Measurements from ENCODE around the gene C9orf85. TPM values are rescaled to one million over a fixed set of nuclear protein-coding genes. Genes with fewer than 3 reads are reported as not detected.
"Not testable (repeated sequence)": the region's sequence is repeated elsewhere in the genome, so short reads cannot be mapped to it uniquely, and the experiment has no call there.

C9orf85 gene
- total RNA-seq, 1 donor = 11.2 TPM

DNA sequence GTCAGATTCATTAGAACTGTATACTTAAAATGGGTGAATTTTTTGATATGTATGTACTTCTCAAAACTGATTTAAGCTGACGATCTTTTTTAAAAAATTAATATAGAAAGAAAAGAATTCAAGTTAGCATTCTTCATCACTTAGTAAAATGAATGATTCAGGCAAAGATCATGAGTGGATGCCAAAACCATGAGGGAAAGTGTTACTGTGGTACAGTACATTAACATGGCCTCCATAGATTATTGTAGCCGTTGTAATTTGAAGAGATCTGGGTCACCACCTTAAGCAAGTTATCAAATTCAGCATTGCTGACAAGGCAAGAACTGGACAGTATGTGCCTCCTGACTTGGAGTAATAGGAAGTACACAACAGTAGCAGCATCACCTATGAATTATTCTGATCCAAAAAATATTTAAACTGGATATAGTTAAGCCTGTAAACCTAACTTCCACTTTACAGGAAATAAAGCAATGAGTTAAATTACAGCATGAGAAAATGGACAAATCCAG, 29.7 kb downstream of the C9orf85 start:
- Histone ChIP-seq H3K27ac (ENCODE audit: low read depth, low read length) (peak overlapping the region; percentile 71), H3K4me2 (ENCODE audit: insufficient read depth, low read length) (peak overlapping the region; percentile 35), H3K36me3 (ENCODE audit: insufficient read depth, low read length) (no peaks in the 10 kb centered on the region), H4K20me1 (ENCODE audit: insufficient read depth, low read length) (no peaks in the 10 kb centered on the region), H2AFZ (ENCODE audit: low read length) (no peak overlapping the region), H3K4me3 (ENCODE audit: insufficient read depth, low read length) (no peak overlapping the region), H3K4me1 (ENCODE audit: insufficient read depth, low read length) (peaks cover 40% of the 10 kb centered on the region), H3K9me3 (ENCODE audit: low read depth, low read length) (no peaks in the 10 kb centered on the region), H3K79me2 (ENCODE audit: insufficient read depth, low read length) (peaks cover 38% of the 10 kb centered on the region), H3K27me3 (ENCODE audit: insufficient read depth, low read length) (no peaks in the 10 kb centered on the region)
- no peak for TF ChIP-seq CTCF (IDR thresholded peaks at IDR 0.05; ENCODE audit: extremely low read depth, low read depth, low read length)
- peak; percentile 43 for DNase-seq (ENCODE audit: insufficient read length, low spot score, missing footprints)

GRCh38 chr9:71941998-71942567, 30.6 kb downstream of the C9orf85 start:
- H2AFZ ChIP-seq (ENCODE audit: low read length) = no peak overlapping the region
- H3K79me2 ChIP-seq (ENCODE audit: insufficient read depth, low read length) = peaks cover 32% of the 10 kb centered on the region
- DNase-seq (ENCODE audit: insufficient read length, low spot score, missing footprints) = no peak
- no peak overlapping the region for H3K27ac ChIP-seq (ENCODE audit: low read depth, low read length)
- peaks cover 34% of the 10 kb centered on the region for H3K4me1 ChIP-seq (ENCODE audit: insufficient read depth, low read length)
- no peak overlapping the region for H3K4me3 ChIP-seq (ENCODE audit: insufficient read depth, low read length)
- no peaks in the 10 kb centered on the region for H4K20me1 ChIP-seq (ENCODE audit: insufficient read depth, low read length)
- no peaks in the 10 kb centered on the region for H3K9me3 ChIP-seq (ENCODE audit: low read depth, low read length)
- H3K4me2 ChIP-seq (ENCODE audit: insufficient read depth, low read length) = no peak overlapping the region
- no peaks in the 10 kb centered on the region for H3K36me3 ChIP-seq (ENCODE audit: insufficient read depth, low read length)
- TF ChIP-seq CTCF (IDR thresholded peaks at IDR 0.05; ENCODE audit: extremely low read depth, low read depth, low read length) = no peak
- no peaks in the 10 kb centered on the region for H3K27me3 ChIP-seq (ENCODE audit: insufficient read depth, low read length)

GRCh38 chr9:71944754-71945375, 33.4 kb downstream of the C9orf85 start:
- peak; percentile 44 for DNase-seq (ENCODE audit: insufficient read length, low spot score, missing footprints)
- no peak overlapping the region for H2AFZ ChIP-seq (ENCODE audit: low read length)
- H3K36me3 ChIP-seq (ENCODE audit: insufficient read depth, low read length) = peaks cover 4% of the 10 kb centered on the region
- peaks cover 22% of the 10 kb centered on the region for H3K79me2 ChIP-seq (ENCODE audit: insufficient read depth, low read length)
- no peak overlapping the region for H3K4me2 ChIP-seq (ENCODE audit: insufficient read depth, low read length)
- H3K4me3 ChIP-seq (ENCODE audit: insufficient read depth, low read length) = no peak overlapping the region
- H3K9me3 ChIP-seq (ENCODE audit: low read depth, low read length) = no peaks in the 10 kb centered on the region
- TF ChIP-seq CTCF (IDR thresholded peaks at IDR 0.05; ENCODE audit: extremely low read depth, low read depth, low read length) = no peak
- no peak overlapping the region for H3K27ac ChIP-seq (ENCODE audit: low read depth, low read length)
- H4K20me1 ChIP-seq (ENCODE audit: insufficient read depth, low read length) = no peaks in the 10 kb centered on the region
- H3K27me3 ChIP-seq (ENCODE audit: insufficient read depth, low read length) = no peaks in the 10 kb centered on the region
- peaks cover 23% of the 10 kb centered on the region for H3K4me1 ChIP-seq (ENCODE audit: insufficient read depth, low read length)

DNA sequence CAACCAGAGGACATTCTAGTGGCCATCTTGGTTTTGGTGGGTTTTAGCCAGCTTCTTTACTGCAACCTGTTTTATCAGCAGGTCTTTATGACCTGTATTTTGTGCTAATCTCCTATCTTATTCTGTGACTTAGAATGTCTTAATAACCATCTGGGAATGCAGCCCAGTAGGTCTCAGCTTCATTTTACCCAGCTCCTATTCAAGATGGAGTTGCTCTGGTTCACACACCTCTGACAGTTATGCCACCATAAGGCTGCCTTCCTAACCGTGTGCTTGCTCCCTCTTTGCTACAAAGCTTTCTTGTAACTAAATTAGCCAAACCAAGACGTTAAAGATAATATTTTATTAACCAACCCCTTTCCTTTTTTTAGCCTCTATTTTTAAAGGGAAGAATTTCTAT, 43.2 kb downstream of the C9orf85 start:
- H2AFZ ChIP-seq (ENCODE audit: low read length) = not testable (repeated sequence)

More for the DNA sequence above, 43.2 kb downstream of the C9orf85 start:
- H3K4me3 ChIP-seq (ENCODE audit: insufficient read depth, low read length); H3K79me2 ChIP-seq (ENCODE audit: insufficient read depth, low read length); H3K9me3 ChIP-seq (ENCODE audit: low read depth, low read length); H3K27ac ChIP-seq (ENCODE audit: low read depth, low read length); H3K4me1 ChIP-seq (ENCODE audit: insufficient read depth, low read length); DNase-seq (ENCODE audit: insufficient read length, low spot score, missing footprints); H3K27me3 ChIP-seq (ENCODE audit: insufficient read depth, low read length); H3K4me2 ChIP-seq (ENCODE audit: insufficient read depth, low read length); H4K20me1 ChIP-seq (ENCODE audit: insufficient read depth, low read length): not testable (repeated sequence)
- peaks cover 13% of the 10 kb centered on the region for H3K36me3 ChIP-seq (ENCODE audit: insufficient read depth, low read length)
